GM21526 (cell line): ENCODE results near the gene URAD.

Experiments used
- ATAC-seq: cut with Tn5 transposase; IDR thresholded peaks from one replicate; pipeline ENCODE4 v1.9.1; 2021; ENCODE audit warnings: moderate library complexity; ENCODE audit not compliant: unreplicated experiment, low FRiP score

URAD gene

DNA sequence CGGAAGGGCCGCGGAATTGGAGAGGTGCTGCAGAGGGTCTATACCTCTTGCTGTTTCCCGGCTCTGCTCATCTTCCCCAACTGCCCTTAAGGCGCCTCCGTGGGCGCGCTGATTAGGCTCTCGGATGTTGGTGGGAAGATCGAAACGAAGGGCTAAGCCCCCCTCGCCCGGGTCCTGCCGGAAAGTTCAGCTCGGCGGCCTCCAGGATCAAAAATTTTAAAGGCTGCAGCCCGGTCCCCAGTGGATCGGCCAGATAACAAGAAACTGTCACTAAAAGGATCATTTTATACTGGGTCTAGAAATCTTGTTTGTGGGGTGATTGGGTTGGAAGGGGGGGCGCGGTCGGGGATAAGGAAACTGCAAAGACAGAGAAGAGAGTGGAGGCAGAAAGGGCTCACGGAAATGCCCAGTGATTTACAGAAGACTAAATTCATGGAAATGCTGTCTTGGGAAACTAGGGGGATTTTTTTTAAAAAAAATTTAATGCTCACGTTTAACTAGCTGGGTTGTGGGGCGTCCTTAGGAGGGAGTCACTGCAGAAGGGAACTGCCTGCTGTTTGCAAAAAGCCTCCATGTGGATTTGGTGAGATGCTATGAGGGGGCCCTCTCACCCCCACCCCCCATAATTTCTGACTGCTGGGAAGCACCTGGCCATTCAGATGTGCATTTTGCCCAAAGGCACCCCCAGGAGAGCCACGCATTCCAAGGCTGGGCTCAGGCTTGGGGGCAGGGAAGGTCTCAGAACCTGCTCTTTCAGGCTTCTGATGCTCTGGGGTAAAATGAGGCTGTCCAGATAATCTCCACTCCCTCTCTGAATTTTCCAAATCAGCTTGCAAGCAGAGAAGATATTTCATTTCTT lies 27.0 kb downstream of the URAD start:
- no peak for ATAC-seq

DNA sequence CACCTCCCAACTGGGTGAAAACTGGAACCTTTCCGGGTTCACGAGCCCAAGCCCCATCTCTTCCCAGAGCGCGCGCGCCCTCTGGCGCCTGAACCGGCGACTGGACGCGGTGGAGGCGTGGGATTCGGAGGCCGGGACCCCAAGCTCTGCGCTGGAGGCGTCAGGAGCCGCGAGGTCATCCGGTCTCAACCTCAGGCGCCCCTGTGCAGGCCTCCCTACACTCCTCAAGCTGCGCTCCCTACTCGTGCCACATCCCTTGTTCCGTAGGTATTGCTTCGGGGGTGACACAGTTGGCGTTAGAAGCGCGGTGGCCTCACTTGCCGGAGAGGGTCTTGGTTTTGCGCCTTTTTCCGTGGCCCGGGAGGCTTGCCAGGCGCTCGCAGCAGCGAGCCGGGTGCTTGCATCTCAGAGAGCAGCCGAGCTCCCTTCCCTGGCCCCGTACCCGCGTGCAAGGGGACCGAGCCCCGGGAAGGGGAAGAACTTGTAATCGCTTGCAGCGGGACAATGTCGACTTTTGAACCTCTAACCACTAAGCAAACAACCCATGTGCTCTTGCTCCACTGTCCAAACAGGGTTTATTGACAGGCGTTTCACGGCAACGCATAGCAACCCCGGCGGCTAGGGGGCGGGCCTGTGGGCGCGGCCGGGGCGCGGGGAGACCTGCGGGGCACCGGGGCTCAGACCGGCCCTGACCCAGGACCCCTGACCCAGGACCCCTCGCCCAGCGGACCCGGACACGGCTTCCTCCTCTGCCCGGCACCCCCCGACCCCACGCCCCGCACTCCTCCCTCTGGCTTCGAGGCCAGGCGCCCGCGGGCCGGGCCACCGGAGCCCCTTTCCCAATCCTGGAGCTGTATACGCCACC lies 27.9 kb downstream of the URAD start:
- ATAC-seq: no peak

DNA sequence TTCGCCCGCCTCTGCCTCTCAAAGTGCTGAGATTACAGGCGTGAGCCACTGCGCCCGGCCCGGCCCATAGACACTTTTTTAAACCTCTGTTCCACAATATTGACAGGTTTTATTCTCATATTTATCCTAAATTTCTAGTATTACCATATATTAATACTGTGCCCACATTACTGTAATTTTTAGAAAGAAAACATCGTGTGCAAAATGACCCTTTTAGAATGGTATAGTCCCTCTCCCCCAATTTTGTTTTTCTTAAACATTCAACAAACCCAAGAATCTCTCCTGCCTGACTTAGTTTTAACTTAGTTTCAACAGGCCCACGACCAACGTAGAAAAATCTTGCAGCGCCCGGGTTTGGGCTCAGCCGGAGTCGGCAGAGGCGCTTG lies 28.5 kb downstream of the URAD start:
- no peak for ATAC-seq

DNA sequence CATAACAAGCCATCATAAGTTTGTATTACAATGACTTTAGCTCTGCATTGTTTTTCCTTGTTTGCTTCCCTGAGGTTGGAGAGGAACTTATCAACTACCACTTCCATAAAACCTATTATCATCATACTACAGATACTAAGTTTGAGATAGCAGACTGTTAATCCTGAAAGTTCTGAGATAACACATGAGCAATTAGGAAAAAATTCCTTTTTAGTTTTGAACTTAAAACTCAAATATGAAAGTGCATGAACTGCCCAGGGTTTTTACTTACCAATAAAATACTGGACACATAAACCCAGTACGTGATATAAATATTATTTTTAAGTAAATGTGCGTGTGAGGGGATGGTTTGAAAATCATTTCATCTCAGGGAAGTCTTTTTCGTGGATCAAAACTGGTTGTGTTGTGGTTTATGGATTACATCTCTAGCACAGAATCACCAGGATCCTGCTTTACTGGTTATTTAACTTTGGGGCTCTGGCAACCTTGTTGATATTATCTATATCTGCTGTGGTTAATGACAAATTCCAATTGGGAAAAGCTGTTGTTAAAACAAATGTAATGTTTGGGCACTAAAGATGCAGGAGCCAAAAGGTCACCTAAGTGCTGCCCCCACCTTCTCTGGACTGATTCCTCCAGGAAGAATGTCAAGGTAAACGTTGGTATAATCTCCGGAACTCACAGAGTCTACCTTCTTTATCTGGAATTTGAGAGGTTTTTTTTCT lies 31.8 kb downstream of the URAD start:
- no peak for ATAC-seq

DNA sequence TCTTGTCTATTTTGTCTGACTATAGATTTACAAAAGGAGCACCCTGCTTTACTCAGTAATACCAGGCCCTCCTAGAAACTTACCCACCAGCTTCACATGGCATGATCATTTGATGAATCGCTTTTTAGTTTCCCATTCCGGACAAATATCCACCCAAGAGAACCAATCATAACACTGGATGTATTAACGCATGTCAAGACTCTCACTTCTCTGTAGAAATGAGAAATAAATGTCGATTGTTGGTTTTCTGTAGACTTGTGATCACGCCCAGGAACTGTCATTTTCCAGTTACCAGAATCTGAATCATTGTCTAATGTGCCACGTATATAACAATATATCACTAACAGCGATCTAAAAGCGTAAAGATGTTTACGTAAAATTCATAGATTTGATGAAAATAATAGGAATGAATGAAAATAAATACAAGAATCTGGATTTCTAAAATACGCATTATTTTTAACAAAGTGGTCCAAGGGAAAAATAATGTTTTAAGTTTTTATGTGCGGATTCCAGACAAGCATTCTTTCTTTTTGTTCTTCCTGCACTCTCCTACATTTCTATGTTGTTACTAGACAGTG lies 33.4 kb downstream of the URAD start:
- ATAC-seq: no peak

DNA sequence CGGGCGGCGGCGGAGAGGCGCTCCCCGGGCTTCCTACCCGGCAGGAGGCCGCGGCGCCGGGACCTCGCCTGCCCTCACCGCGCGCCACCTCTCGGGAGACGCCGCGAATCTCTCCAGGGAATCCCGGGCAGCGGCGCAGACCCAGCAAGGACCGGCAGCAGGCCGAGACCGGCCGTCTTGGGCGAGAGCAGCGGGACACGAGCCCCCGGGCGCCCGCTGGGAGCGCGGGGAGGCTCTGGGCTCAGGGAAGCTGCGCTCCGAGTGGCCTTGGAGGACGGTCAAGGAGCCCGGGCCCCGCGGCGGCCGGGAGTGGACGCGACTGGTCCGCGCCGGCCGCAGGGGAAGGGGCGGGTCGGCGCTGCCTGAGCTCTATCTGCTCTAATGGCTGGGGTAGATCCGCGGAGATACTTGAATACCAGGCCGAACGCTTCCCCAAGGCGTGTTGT lies 34.1 kb downstream of the URAD start:
- ATAC-seq: peak; percentile 27

DNA sequence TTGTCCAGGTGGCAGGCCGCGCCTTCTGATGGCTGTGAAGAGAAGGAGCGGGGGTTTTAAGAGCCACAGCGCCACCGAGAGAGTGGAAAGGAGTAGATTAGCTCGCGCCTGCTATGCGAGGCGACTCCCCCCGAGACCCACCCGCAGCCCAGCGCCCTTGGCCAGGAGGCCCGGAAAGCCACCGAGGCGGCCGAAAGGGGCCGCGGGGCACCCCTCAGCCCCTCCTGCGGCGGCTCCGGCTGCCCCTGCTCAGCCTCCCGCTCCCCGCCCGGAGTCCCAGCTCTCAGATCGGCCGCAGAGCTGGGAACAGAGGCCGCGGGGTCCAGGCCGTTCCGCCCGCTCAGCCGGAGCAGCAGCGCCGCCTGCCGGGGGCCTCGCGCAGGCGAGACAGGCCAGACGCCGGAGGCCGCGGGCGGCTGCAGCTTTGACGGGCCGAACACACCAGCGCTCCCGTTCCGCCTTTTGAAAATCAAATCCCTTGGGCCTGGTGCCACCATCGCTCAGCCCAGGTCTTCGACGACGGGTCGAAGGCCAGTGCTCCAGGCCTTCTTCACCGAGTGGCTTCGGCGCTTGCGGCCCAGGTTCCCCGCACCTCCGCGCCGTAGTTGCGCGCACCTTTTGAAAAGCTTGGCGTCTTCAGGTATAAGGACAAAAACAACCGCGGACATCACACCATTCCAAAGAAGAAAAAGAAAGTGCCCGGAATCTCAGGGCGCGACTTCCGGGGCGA lies 34.7 kb downstream of the URAD start:
- ATAC-seq: peak; percentile 84

DNA sequence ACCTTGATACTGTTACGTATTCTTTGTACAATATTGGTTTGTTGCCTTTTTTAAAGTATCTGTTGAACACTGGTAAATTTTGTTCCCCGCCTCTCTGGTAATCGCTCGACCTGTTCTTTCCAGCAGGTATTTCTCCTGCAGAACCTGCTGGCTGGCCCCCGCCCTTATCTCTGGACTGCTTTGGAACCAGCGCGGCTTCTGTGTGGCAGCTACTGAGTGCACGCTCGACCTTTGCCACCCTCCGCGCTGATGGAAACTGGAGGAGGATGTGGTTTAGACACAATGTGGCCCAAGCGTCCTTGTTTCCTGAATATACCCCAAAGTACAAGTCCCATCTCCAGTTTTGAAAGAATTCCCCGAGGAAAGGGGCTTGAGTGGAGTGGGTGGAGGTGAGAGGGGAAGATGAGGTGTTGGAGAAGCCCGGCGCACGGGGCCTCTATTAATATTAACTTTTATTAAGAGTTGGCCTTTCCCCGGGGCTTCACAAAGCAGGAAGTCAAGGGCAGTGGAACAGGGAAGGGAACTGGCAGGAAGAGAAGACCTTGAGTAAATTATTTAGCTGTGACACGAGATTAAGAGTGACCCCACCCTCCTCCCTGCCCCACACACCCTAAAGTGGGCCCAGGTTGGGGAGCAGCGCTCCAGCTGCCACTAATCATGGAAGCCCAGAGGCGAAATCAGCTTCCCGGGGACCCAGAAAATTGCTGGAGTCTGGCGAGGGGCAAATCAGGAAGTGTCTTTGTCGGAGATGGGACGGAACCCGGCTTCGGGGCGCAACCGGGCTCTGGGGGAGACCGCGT lies 35.4 kb downstream of the URAD start:
- no peak for ATAC-seq

DNA sequence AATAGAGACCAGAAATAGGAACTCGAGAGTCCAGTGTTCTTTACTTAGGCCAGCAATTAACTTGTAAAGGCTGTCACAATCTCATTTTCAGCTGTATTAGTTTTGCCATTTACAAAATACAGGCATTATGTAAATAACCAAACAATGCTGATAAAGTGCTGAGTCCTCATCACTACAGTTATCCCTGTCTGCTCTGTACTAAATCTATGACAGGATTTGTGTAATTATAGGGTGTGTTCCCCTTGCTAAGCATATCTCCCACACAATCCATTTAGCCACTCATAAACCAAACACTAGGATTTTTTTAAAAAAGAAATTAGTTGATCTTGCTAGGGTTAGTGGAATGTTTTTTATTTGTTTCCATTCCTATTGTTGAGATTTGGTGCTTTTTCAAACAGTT lies 45.5 kb downstream of the URAD start:
- no peak for ATAC-seq

DNA sequence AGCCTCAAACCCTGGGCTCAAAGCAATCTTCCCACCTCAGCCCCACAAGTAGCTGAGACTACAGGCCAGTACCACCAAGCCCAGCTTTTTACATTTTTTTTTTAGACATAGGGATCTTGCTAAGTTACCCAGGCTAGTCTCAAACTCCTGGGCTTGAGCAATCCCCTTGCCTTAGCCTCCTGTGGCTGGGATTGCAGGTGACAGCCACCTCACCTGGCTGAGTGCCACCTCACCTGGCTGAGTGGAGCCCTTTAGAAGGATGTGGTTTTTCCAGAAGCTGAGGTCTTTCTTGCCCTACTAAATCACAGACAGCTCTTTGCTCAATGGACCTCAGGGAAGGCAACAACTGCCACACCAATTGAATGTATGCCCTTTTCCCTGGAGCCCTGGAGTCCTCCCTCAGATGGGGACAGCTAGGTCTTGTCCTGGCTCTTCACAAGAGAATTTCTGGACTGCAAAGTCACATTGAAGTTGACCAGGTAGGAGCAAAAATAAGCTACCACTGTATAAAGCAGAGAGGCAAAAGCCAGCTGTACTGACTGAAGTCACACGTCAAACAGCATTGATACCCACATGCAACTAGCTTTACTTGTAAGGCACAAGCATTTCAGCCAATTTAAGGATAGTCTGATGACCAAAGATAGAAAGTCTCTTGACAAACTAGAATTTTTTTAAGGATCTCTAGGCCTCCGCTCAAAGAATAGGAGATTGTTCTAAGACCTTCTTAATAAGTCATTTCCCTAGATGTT lies 54.7 kb downstream of the URAD start:
- ATAC-seq: no peak

DNA sequence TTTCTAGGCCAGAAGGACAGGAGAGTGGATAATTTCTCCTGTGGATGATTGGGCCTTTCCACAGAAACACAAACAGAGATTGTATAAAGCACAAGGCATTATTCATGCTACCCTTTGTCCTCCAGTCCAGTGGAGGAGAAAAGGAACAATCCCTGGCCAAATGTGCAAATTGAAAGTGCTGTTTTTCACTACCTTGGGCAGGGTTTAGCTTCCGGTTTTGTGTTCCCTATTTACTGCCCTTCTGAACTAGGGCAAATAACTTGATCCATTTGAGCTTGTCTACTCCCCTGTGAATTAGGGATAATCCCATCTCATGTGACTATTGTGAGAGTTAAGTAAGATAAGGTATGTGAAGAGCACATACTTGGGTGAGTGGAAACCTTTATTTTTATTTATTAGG lies 55.4 kb downstream of the URAD start:
- no peak for ATAC-seq

DNA sequence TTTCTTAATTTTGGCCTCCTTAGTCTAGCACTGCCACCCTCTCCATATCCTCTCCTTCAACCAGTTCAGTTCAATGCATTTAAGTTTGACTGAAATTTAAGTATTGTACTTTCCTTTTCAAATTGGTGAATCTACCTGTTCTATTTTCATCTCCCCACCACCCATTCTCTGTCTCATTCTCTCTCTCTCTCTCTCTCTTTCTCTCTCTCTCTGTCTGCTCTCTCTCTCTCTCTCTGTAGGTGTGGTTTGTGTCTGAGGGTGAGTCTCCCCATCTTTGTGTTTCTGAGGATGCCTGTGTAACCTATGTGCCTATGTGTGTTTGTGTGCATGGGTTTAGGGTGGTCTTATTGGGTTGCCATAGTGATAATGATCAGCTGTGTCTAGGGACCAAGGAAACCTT lies 58.6 kb downstream of the URAD start:
- ATAC-seq: no peak

DNA sequence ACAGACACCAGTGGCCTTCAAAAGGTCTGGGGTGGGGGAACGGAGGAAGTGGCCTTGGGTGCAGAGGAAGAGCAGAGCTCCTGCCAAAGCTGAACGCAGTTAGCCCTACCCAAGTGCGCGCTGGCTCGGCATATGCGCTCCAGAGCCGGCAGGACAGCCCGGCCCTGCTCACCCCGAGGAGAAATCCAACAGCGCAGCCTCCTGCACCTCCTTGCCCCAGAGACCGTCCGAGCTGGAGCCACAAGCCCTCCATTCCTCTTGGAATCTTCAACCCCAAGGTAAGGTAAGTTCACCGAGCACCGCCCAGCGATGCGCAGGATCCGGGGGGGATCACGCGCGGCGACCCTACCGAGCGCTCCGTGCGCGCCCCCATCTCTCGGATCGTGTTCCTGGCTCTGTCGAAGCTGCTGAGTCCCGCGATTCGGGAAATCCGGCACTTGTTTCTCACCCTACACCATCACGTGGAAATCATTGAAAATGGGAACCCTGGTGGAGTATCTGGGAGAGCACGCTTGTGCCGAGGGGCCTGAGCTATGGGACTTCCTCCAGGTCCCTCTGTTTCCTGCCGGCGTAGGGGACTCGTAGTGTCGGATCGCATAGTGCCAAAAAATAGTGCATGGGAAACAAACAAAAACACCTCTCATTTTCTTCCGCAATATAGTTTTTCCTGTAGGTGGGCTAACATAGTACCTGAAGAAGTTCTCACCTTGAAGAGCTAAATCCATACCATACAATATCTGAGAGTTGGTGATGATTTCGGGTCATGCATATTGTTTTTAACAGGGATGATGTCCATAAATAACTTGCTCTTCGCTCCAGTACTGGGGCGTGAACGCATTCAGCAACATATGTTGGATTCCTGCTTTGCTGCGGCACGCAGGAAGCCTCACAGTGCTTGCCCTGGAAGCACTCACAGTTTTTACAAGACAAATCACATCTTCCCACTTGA lies 59.4 kb downstream of the URAD start:
- ATAC-seq: no peak

DNA sequence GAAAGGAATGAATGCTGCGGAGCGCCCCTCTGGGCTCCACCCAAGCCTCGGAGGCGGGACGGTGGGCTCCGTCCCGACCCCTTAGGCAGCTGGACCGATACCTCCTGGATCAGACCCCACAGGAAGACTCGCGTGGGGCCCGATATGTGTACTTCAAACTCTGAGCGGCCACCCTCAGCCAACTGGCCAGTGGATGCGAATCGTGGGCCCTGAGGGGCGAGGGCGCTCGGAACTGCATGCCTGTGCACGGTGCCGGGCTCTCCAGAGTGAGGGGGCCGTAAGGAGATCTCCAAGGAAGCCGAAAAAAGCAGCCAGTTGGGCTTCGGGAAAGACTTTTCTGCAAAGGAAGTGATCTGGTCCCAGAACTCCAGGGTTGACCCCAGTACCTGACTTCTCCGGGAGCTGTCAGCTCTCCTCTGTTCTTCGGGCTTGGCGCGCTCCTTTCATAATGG lies 60.1 kb downstream of the URAD start:
- ATAC-seq: no peak
